ENCODE measurements around the gene TMPRSS13.

The TMPRSS13 gene

DNA sequence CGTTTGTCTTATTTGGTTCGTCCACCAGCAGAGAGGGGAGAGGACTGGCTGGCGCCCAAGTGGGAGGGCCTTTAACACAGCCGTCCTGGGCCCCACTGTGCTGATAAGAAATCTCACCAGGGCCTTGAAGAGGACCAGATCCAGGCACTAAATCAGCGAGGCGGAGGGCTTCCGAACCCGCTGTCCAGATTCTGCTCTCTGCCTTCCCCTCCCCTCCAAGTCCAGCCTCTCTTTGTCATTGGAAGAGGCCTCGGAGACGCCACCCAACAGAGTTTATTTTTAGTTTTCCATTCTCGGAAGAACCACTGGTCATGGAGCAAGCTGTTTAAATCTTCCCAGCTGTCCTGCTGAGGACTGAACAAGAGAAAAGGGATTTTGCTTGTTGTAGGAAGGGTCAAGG lies 43.4 kb downstream of the TMPRSS13 start:
- TF ChIP-seq ZFX (IDR thresholded peaks at IDR 0.05; ENCODE audit: borderline replicate concordance) (no peak), CTCF (IDR thresholded peaks at IDR 0.05) (no peak)
- no peak overlapping the region for H3K27ac ChIP-seq

DNA sequence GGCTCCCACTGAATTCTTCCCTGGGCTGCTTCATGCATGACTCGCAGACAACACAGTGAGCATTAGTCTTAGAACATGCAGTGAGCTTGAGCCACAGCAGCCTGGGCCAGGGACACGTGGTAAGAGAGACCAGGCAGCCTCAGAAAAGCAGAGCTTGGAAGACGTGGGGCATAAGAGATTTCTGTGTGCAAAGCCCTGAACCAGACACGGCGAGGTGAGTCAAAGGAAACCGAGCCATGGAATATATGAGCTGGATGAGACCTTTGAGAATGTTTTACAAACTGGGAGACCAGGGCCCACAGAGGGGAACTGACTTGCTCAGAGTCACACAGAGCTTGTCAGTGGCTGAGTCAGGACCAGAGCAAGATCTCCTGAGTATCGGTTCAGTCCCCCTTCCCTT lies 44.2 kb downstream of the TMPRSS13 start:
- TF ChIP-seq ZFX (IDR thresholded peaks at IDR 0.05; ENCODE audit: borderline replicate concordance): no peak
- TF ChIP-seq CTCF (IDR thresholded peaks at IDR 0.05): no peak
- H3K27ac ChIP-seq: no peak overlapping the region

DNA sequence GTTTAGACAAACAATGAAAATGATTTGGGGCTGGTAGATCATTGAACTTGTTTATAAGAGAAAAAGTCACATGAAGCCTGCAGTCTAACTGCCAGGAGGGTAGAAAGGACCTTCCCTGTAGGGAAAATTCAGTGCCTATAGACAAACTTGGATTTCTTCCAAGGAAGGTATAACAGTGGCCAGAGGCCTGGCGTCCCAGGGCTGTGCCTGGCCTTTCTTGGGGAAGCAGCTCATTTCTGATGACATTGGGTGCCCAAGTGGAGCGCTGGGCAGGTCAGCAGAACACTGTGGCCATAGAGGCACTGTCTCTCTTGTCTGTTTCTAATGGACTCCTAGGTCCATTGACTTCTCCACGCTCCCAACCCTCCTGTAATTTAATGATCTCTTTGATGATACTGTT lies 46.1 kb downstream of the TMPRSS13 start:
- TF ChIP-seq ZFX (IDR thresholded peaks at IDR 0.05; ENCODE audit: borderline replicate concordance) (no peak), CTCF (IDR thresholded peaks at IDR 0.05) (no peak)

GRCh38 chr11:117882311-117882905 lies 46.8 kb downstream of the TMPRSS13 start:
- H3K27ac ChIP-seq: no peak overlapping the region
- no peak for TF ChIP-seq CTCF (IDR thresholded peaks at IDR 0.05)
- TF ChIP-seq ZFX (IDR thresholded peaks at IDR 0.05; ENCODE audit: borderline replicate concordance): no peak

More for the DNA sequence above, 46.1 kb downstream of the TMPRSS13 start:
- H3K27ac ChIP-seq: no peak overlapping the region

DNA sequence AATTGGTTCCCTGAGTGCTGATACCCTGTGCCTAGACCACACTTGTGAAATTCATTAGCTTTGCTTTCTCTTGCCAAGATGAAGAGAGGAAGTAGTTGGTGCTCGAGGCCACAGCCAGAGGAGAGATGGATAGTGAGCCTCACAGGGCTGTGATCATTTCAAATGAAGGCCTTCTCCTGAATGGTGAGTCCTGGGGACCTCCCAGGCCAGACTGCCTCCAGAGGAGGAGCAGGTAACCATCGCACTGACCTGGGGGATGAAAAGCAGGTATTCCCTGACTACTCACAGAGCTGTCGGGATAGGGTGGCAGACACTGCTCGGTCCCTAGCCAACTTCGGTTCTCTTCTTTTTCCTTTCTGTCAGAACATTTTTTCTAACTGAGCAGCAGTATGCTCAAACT lies 48.0 kb downstream of the TMPRSS13 start:
- no peak for TF ChIP-seq CTCF (IDR thresholded peaks at IDR 0.05)
- no peak for TF ChIP-seq ZFX (IDR thresholded peaks at IDR 0.05; ENCODE audit: borderline replicate concordance)
- no peak overlapping the region for H3K27ac ChIP-seq

GRCh38 chr11:117879516-117880480 lies 49.4 kb downstream of the TMPRSS13 start:
- TF ChIP-seq CTCF (IDR thresholded peaks at IDR 0.05) (no peak), ZFX (IDR thresholded peaks at IDR 0.05; ENCODE audit: borderline replicate concordance) (no peak)

DNA sequence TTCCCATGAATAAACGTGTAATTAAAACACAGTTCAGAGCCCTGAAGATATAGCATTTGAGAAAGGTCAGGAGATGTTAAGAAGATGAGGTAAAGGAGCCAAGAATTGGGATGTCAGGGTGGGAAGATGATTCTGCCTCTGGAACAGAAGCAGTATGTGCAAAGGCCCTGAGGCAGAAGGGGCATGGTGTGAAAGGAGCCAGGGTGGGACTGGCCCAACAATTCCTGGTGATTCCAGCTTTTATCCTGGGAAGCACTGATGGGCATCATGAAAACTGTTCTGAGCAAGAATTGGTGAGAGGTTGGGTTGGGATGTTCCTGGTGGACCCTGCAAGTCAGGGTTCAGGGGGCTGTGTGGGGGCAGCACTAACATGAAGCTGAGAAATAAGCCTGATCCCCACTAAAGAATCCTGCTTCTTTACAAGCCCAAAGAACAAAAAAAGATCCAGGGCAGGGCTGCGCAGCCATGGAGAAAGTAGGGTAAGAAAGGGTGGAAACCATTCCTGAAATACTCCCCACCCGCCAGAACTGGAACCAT lies 50.2 kb downstream of the TMPRSS13 start:
- TF ChIP-seq CTCF (IDR thresholded peaks at IDR 0.05): no peak
- TF ChIP-seq ZFX (IDR thresholded peaks at IDR 0.05; ENCODE audit: borderline replicate concordance): no peak
- no peak overlapping the region for H3K27ac ChIP-seq

More at GRCh38 chr11:117879516-117880480, 49.4 kb downstream of the TMPRSS13 start:
- H3K27ac ChIP-seq: no peak overlapping the region

All from 22Rv1 (cell line).